OCI-LY1 (cell line): ENCODE results near the gene PKIB.

Experiments used
- H2AFZ ChIP-seq: fragments of 200-600 bp; sonication (generic), shearing (Covaris generic); 2 replicates; pipeline ENCODE4 v1.6.0; 2014; ENCODE audit warnings: antibody characterized with exemption, mild to moderate bottlenecking, low read length
- H3F3A ChIP-seq: fragments of 200-600 bp; sonication (generic), shearing (Covaris generic); 2 replicates; pipeline ENCODE4 v1.6.0; 2014; ENCODE audit warnings: mild to moderate bottlenecking, antibody characterized with exemption, low read length, moderate library complexity; ENCODE audit not compliant: insufficient read depth
- H3K27ac ChIP-seq: fragments of 200-600 bp; sonication (generic); 2 replicates; pipeline ENCODE4 v1.5.1; 2014; ENCODE audit warnings: low read length, mixed run types, mild to moderate bottlenecking, low read depth; ENCODE audit not compliant: poor library complexity, severe bottlenecking
- H3K27me3 ChIP-seq: fragments of 200-600 bp; sonication (generic); 2 replicates; pipeline ENCODE4 v1.6.0; 2014; ENCODE audit warnings: antibody characterized with exemption, mild to moderate bottlenecking, low read length, moderate library complexity; ENCODE audit not compliant: insufficient read depth
- H3K36me3 ChIP-seq: fragments of 200-600 bp; sonication (generic); 2 replicates; pipeline ENCODE4 v1.6.1; 2014; ENCODE audit warnings: mild to moderate bottlenecking, antibody characterized with exemption, low read length, moderate library complexity, mixed read lengths; ENCODE audit not compliant: insufficient read depth
- H3K4me1 ChIP-seq: fragments of 200-600 bp; sonication (generic); 2 replicates; pipeline ENCODE4 v1.5.1; 2014; ENCODE audit warnings: mild to moderate bottlenecking, low read length, moderate library complexity; ENCODE audit not compliant: insufficient read depth, severe bottlenecking
- H3K4me2 ChIP-seq: fragments of 200-600 bp; sonication (generic), shearing (Covaris generic); 2 replicates; pipeline ENCODE4 v1.6.1; 2014; ENCODE audit warnings: low read length
- H3K4me3 ChIP-seq: fragments of 200-600 bp; sonication (generic); 2 replicates; pipeline ENCODE4 v1.5.1; 2014; ENCODE audit warnings: low read length, low read depth, mild to moderate bottlenecking, mixed read lengths; ENCODE audit not compliant: poor library complexity, severe bottlenecking
- H3K79me2 ChIP-seq: fragments of 200-600 bp; shearing (Covaris generic); 2 replicates; pipeline ENCODE4 v1.6.1; 2016; ENCODE audit warnings: mixed run types, low read length, mixed read lengths; ENCODE audit not compliant: insufficient read depth
- H3K9ac ChIP-seq: fragments of 200-600 bp; sonication (generic), shearing (Covaris generic); 2 replicates; pipeline ENCODE4 v1.6.1; 2014; ENCODE audit warnings: mild to moderate bottlenecking, low read length, mixed read lengths
- H3K9me2 ChIP-seq: fragments of 200-600 bp; sonication (generic), shearing (Covaris generic); 2 replicates; pipeline ENCODE4 v1.6.1; 2014; ENCODE audit warnings: low read depth, mild to moderate bottlenecking, low read length, mixed read lengths
- H3K9me3 ChIP-seq: fragments of 200-600 bp; shearing (Covaris generic); 2 replicates; pipeline ENCODE4 v1.6.1; 2014; ENCODE audit warnings: low read length, mixed read lengths
- H4K20me1 ChIP-seq: fragments of 200-600 bp; sonication (generic), shearing (Covaris generic); 2 replicates; pipeline ENCODE4 v1.6.0; 2016; ENCODE audit warnings: mild to moderate bottlenecking, low read length; ENCODE audit not compliant: insufficient read depth
- EZH2 ChIP-seq: fragments of 200-600 bp; sonication (generic), shearing (Covaris generic); IDR thresholded peaks from 2 replicates; pipeline ENCODE4 v1.8.0; 2017; ENCODE audit warnings: borderline replicate concordance, mixed run types, mild to moderate bottlenecking, antibody characterized with exemption, low read length, moderate library complexity, mixed read lengths
- TF ChIP-seq, protein P1 (sequence below): fragments of 200-600 bp; sonication (generic), shearing (Covaris generic); IDR thresholded peaks from 2 replicates; pipeline ENCODE4 v1.5.1; 2017; ENCODE audit warnings: mild to moderate bottlenecking, antibody characterized with exemption, low read length, moderate library complexity, mixed read lengths

Gene PKIB

GRCh38 chr6:122612838-122613237 is 2.6 kb downstream of the PKIB start:
- H2AFZ ChIP-seq, result no peak overlapping the region
- H3K4me1 ChIP-seq, result no peaks in the 10 kb centered on the region
- no peaks in the 10 kb centered on the region for H3K9me3 ChIP-seq
- H3K9me2 ChIP-seq, result no peaks in the 10 kb centered on the region
- no peaks in the 10 kb centered on the region for H3K79me2 ChIP-seq
- H3F3A ChIP-seq, result no peaks in the 10 kb centered on the region
- H4K20me1 ChIP-seq, result no peaks in the 10 kb centered on the region
- H3K36me3 ChIP-seq, result no peaks in the 10 kb centered on the region
- H3K4me2 ChIP-seq, result no peak overlapping the region
- no peak overlapping the region for H3K27ac ChIP-seq
- H3K27me3 ChIP-seq, result no peaks in the 10 kb centered on the region; the same call in 1 of the 2 replicates
- H3K4me3 ChIP-seq, result no peak overlapping the region
- H3K9ac ChIP-seq, result no peak overlapping the region
- TF ChIP-seq, protein P1, sequence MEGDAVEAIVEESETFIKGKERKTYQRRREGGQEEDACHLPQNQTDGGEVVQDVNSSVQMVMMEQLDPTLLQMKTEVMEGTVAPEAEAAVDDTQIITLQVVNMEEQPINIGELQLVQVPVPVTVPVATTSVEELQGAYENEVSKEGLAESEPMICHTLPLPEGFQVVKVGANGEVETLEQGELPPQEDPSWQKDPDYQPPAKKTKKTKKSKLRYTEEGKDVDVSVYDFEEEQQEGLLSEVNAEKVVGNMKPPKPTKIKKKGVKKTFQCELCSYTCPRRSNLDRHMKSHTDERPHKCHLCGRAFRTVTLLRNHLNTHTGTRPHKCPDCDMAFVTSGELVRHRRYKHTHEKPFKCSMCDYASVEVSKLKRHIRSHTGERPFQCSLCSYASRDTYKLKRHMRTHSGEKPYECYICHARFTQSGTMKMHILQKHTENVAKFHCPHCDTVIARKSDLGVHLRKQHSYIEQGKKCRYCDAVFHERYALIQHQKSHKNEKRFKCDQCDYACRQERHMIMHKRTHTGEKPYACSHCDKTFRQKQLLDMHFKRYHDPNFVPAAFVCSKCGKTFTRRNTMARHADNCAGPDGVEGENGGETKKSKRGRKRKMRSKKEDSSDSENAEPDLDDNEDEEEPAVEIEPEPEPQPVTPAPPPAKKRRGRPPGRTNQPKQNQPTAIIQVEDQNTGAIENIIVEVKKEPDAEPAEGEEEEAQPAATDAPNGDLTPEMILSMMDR, result no peak
- no peak for TF ChIP-seq EZH2

DNA sequence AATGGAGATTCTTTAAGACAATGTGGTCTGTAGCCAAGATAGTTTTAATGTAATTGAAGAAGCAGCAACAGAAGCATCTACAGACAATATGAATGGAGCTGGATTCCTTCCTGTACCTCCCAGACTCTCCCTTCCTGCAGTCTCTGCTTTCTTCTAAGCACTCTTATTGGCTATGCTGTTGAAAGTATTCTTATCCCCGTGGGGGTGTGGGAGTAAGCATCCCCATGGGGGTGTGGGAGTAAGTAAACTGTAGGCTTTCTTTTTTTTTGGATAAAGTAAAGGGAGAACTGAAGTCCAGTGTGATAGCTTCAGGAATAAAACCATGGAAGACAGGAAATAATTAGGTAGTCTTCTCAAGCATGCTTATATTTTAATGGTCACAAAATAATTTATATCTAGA is 4.1 kb downstream of the PKIB start:
- H3K9ac ChIP-seq, result no peak overlapping the region
- no peaks in the 10 kb centered on the region for H3K9me3 ChIP-seq
- no peak overlapping the region for H3K4me3 ChIP-seq
- no peaks in the 10 kb centered on the region for H3K9me2 ChIP-seq
- H3K79me2 ChIP-seq, result no peaks in the 10 kb centered on the region
- TF ChIP-seq, protein P1, result no peak
- no peak for TF ChIP-seq EZH2
- no peaks in the 10 kb centered on the region; the same call in 1 of the 2 replicates for H3K27me3 ChIP-seq
- H3F3A ChIP-seq, result no peaks in the 10 kb centered on the region
- no peak overlapping the region for H3K4me2 ChIP-seq
- H3K27ac ChIP-seq, result no peak overlapping the region
- no peak overlapping the region for H2AFZ ChIP-seq
- H3K36me3 ChIP-seq, result no peaks in the 10 kb centered on the region
- no peaks in the 10 kb centered on the region for H3K4me1 ChIP-seq
- H4K20me1 ChIP-seq, result no peaks in the 10 kb centered on the region

- no peak for TF ChIP-seq EZH2
- TF ChIP-seq, protein P1, result no peak
Measured at GRCh38 chr6:122615409-122615808, 5.2 kb downstream of the PKIB start.

More at GRCh38 chr6:122615409-122615808, 5.2 kb downstream of the PKIB start:
- Histone ChIP-seq H3K27ac (no peak overlapping the region), H3F3A (no peaks in the 10 kb centered on the region), H3K9me3 (no peaks in the 10 kb centered on the region), H3K4me3 (no peak overlapping the region), H2AFZ (no peak overlapping the region), H3K79me2 (no peaks in the 10 kb centered on the region), H3K4me1 (no peaks in the 10 kb centered on the region), H3K9me2 (no peaks in the 10 kb centered on the region), H3K27me3 (no peaks in the 10 kb centered on the region; the same call in 1 of the 2 replicates), H3K36me3 (no peaks in the 10 kb centered on the region), H3K4me2 (no peak overlapping the region), H3K9ac (no peak overlapping the region), H4K20me1 (no peaks in the 10 kb centered on the region)
